DND-41 (cell line): ENCODE data around the gene NR2E1.
A peak's percentile ranks its signal among the peaks of the same experiment; 100 is the strongest.

Experiments used
- ATAC-seq: fragments of 200-7000 bp; cut with Tn5 transposase; 3 replicates; pipeline ENCODE4 v1.9.1; 2021; ENCODE audit warnings: low read depth; ENCODE audit not compliant: insufficient read depth
- DNase-seq: peaks from one replicate; pipeline ENCODE4 v3.0.0-alpha.2; 2020
- H2AFZ ChIP-seq: 2 replicates; pipeline ENCODE4 v1.6.0; 2012; ENCODE audit warnings: low read depth, low read length
- H3K27ac ChIP-seq: 2 replicates; pipeline ENCODE4 v1.5.1; 2012; ENCODE audit warnings: low read length, inconsistent platforms
- H3K27me3 ChIP-seq: fragments of 200-600 bp; sonication (generic); 2 replicates; pipeline ENCODE4 v1.6.0; 2012; ENCODE audit warnings: low read length, mild to moderate bottlenecking, inconsistent platforms; ENCODE audit not compliant: insufficient read depth, poor library complexity
- H3K36me3 ChIP-seq: 2 replicates; pipeline ENCODE4 v1.5.1; 2012; ENCODE audit warnings: low read length, inconsistent platforms; ENCODE audit not compliant: insufficient read depth
- H3K4me1 ChIP-seq: 2 replicates; pipeline ENCODE4 v1.5.1; 2012; ENCODE audit warnings: mild to moderate bottlenecking, low read length; ENCODE audit not compliant: insufficient read depth
- H3K4me2 ChIP-seq: 2 replicates; pipeline ENCODE4 v1.6.0; 2012; ENCODE audit warnings: mild to moderate bottlenecking, moderate library complexity, low read length, inconsistent platforms; ENCODE audit not compliant: insufficient read depth
- H3K4me3 ChIP-seq, 2 experiments: fragments of 200-600 bp in 1 of 2; shearing (Covaris generic) in 1 of 2; 2 replicates each; pipeline ENCODE4 v1.5.1; 2012 to 2016; ENCODE audit warnings: inconsistent platforms in 2 of 2, low read length in 2 of 2, mild to moderate bottlenecking in 2 of 2, low read depth in 1 of 2, moderate library complexity in 1 of 2
- H3K79me2 ChIP-seq: 2 replicates; pipeline ENCODE4 v1.6.0; 2012; ENCODE audit warnings: low read length, inconsistent platforms; ENCODE audit not compliant: insufficient read depth
- H3K9ac ChIP-seq: 2 replicates; pipeline ENCODE4 v1.6.0; 2012; ENCODE audit warnings: low read depth, mild to moderate bottlenecking, inconsistent platforms, low read length, moderate library complexity
- H3K9me3 ChIP-seq: 2 replicates; pipeline ENCODE4 v1.5.1; 2012; ENCODE audit warnings: low read length, moderate library complexity, mild to moderate bottlenecking, inconsistent platforms; ENCODE audit not compliant: insufficient read depth, severe bottlenecking
- H4K20me1 ChIP-seq: 2 replicates; pipeline ENCODE4 v1.6.0; 2012; ENCODE audit warnings: low read length; ENCODE audit not compliant: insufficient read depth
- CTCF ChIP-seq: IDR thresholded peaks from 2 replicates; pipeline ENCODE4 v1.5.1; 2012; ENCODE audit warnings: borderline replicate concordance, low read length, moderate library complexity, mild to moderate bottlenecking; ENCODE audit not compliant: poor library complexity, severe bottlenecking; ENCODE audit errors: extremely low read depth
- EZH2 ChIP-seq: IDR thresholded peaks from 3 replicates; pipeline ENCODE4 v1.6.1; 2012; ENCODE audit warnings: borderline replicate concordance, low read depth, mild to moderate bottlenecking, moderate library complexity, low read length, inconsistent platforms; ENCODE audit not compliant: severe bottlenecking

NR2E1 gene

GRCh38 chr6:108210556-108210955 lies 44.7 kb downstream of the NR2E1 start:
- no peak for DNase-seq
- 0 out of 2 replicates have a peak, but pooled peaks cover 2% of the 10 kb centered on the region for H4K20me1 ChIP-seq
- H3K27ac ChIP-seq, result no peak overlapping the region
- H3K9ac ChIP-seq, result no peak overlapping the region
- no peak overlapping the region for H3K4me3 ChIP-seq
- no peaks in the 10 kb centered on the region for H3K27me3 ChIP-seq
- no peaks in the 10 kb centered on the region for H3K9me3 ChIP-seq
- H3K79me2 ChIP-seq, result peaks cover 5% of the 10 kb centered on the region; the same call in 1 of the 2 replicates
- no peaks in the 10 kb centered on the region for H3K4me1 ChIP-seq
- ATAC-seq, result no peak
- no peak overlapping the region for H3K4me2 ChIP-seq
- H2AFZ ChIP-seq, result no peak overlapping the region
- no peak for TF ChIP-seq CTCF
- no peak for TF ChIP-seq EZH2
- peaks cover 50% of the 10 kb centered on the region for H3K36me3 ChIP-seq

- peaks cover 7% of the 10 kb centered on the region; the same call in 1 of the 2 replicates for H3K79me2 ChIP-seq
- no peaks in the 10 kb centered on the region for H3K4me1 ChIP-seq
- 0 out of 2 replicates have a peak, but pooled peaks cover 3% of the 10 kb centered on the region for H4K20me1 ChIP-seq
- DNase-seq, result no peak
- no peak overlapping the region for H2AFZ ChIP-seq
- no peaks in the 10 kb centered on the region for H3K9me3 ChIP-seq
- no peak for TF ChIP-seq CTCF
- TF ChIP-seq EZH2, result no peak
- H3K4me2 ChIP-seq, result no peak overlapping the region
- H3K9ac ChIP-seq, result no peak overlapping the region
- no peak overlapping the region for H3K27ac ChIP-seq
- no peak for ATAC-seq
- H3K4me3 ChIP-seq, result no peak overlapping the region
- H3K27me3 ChIP-seq, result no peaks in the 10 kb centered on the region
- peaks cover 57% of the 10 kb centered on the region for H3K36me3 ChIP-seq
Observed at GRCh38 chr6:108211671-108212070, 45.8 kb downstream of the NR2E1 start.

- no peaks in the 10 kb centered on the region for H3K4me1 ChIP-seq
- H2AFZ ChIP-seq, result no peak overlapping the region
- no peak overlapping the region for H3K9ac ChIP-seq
- DNase-seq, result no peak
- no peak overlapping the region for H3K27ac ChIP-seq
- no peak overlapping the region for H3K4me2 ChIP-seq
- peaks cover 53% of the 10 kb centered on the region for H3K36me3 ChIP-seq
- ATAC-seq, result no peak
- no peaks in the 10 kb centered on the region for H3K27me3 ChIP-seq
- no peak overlapping the region for H3K4me3 ChIP-seq
- H3K9me3 ChIP-seq, result no peaks in the 10 kb centered on the region
- H3K79me2 ChIP-seq, result peaks cover 44% of the 10 kb centered on the region
- TF ChIP-seq CTCF (no peak), EZH2 (no peak)
- no peaks in the 10 kb centered on the region for H4K20me1 ChIP-seq
Observed at GRCh38 chr6:108222064-108222463, 56.2 kb downstream of the NR2E1 start.

GRCh38 chr6:108222504-108222903 lies 56.7 kb downstream of the NR2E1 start:
- ATAC-seq (peak; percentile 62; the same call in 2 of the 3 replicates), DNase-seq (no peak)
- Histone ChIP-seq H3K4me1 (no peaks in the 10 kb centered on the region), H3K9me3 (no peaks in the 10 kb centered on the region), H3K27ac (no peak overlapping the region), H3K79me2 (peaks cover 43% of the 10 kb centered on the region), H3K4me3 (no peak overlapping the region), H2AFZ (no peak overlapping the region), H4K20me1 (no peaks in the 10 kb centered on the region), H3K36me3 (peaks cover 49% of the 10 kb centered on the region), H3K4me2 (no peak overlapping the region), H3K9ac (no peak overlapping the region), H3K27me3 (no peaks in the 10 kb centered on the region)
- TF ChIP-seq CTCF (no peak), EZH2 (no peak)
